GM10266 (cell line): ENCODE data around the gene SMIM13.

Source experiments
- DNase-seq: peaks from one replicate; pipeline ENCODE4 v3.0.0; 2012; ENCODE audit errors: extremely low spot score
- CTCF ChIP-seq: IDR thresholded peaks from 2 replicates; pipeline ENCODE4 v1.5.1; 2012; ENCODE audit warnings: mild to moderate bottlenecking, low read depth; ENCODE audit not compliant: control insufficient read depth, insufficient read depth; ENCODE audit errors: missing control alignments

Gene SMIM13

GRCh38 chr6:11171952-11172351, 78.3 kb downstream of the SMIM13 start:
- no peak for DNase-seq
- no peak for TF ChIP-seq CTCF

- DNase-seq, result peak; percentile 75
- TF ChIP-seq CTCF, result peak; percentile 78
Measured at GRCh38 chr6:11172501-11173327, 79.1 kb downstream of the SMIM13 start.

GRCh38 chr6:11174242-11174611, 80.6 kb downstream of the SMIM13 start:
- no peak for TF ChIP-seq CTCF
- no peak for DNase-seq

- no peak for TF ChIP-seq CTCF
- no peak for DNase-seq
Measured at GRCh38 chr6:11177271-11177670, 83.6 kb downstream of the SMIM13 start.

GRCh38 chr6:11179088-11179418, 85.4 kb downstream of the SMIM13 start:
- no peak for TF ChIP-seq CTCF
- no peak for DNase-seq

- no peak for DNase-seq
- TF ChIP-seq CTCF, result no peak
Measured at GRCh38 chr6:11179419-11180202, 86.0 kb downstream of the SMIM13 start.
